Activated CD4-positive, CD25-positive, alpha-beta regulatory T cell treated with anti-CD3 and anti-CD28 coated beads, Interleukin-2, amount 50 U/mL, for 16 hours (primary cell): Measurements from ENCODE around the gene FCHO1.

Experiments
- DNase-seq: peaks from one replicate; pipeline ENCODE4 v3.0.0-alpha.2; 2020; ENCODE audit warnings: low read depth, low spot score

The FCHO1 gene

DNA sequence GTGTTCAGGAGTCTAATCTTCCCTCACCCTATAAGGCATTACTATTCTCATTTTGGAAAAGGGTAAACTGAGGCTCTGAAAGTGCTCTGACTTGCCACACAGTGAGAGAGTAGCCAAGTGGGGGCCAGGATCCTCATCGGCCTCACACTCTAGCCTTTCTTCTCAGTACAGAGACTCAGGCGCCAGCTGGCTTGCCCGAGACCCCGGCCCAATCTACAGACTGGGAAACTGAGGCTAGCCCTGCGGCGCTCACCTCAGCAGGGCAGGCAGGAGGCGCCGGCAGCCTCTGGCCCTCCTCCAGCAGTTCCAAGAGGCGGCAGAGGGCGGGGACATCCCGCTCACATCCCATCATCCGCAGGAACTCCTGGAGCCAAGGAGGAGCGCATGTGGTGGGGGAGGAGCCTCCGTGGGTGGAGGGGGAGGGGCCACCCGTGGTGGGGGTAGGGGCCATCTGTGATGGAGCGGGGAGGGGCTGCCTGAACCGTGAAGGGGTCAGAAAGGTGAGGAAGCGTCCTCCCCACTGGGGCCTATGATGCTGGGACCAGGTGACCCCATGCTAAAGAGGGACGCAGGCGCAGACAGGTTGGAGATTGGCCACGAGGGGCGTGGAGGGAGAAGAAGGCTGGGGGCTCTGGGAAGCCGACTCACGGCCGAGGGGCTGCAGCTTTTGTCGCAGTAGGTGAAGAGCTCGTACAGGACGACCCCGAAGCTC lies 78.7 kb downstream of the FCHO1 start:
- DNase-seq, result no peak

DNA sequence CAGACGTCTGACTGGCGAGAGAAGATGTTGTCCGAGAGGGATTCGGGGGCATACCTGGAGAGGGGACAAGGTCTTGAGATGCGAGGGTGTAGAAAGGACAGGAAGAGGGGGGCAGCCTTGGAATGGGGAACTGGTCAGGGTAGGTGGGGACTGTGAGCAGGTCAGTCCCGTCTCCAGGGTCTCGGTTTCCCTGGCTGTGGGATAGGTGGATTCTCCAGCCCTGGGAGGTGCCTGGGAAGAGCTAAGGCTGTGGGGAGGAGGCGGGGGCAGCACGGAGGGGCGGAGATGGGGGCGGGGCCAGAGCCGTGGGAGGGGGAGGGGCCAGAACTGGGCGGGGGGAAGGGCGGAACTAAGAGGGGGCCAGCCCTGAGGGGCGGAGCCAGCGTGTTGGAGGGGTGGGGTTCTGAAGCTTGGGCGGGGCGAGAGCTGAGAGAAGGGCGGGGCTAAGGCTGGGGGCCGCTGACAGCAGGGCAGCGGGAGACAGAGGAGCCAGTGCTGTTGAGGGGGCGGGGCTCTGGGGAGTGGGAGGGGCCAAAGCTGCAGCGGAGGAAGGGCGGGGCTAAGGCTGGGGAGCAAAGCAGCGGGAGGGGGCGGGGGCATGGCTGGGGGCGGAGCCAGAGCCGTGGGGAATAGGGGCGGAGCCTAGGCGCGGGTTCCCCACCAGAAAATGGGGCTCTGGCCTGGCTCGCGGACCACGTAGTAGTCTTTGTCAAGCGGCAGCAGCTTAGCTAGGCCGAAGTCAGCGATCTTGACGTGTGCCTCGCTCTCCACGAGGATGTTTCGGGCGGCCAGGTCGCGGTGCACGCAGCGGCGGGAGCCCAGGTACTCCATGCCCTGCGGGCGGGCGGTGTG lies 79.5 kb downstream of the FCHO1 start:
- DNase-seq, result no peak

DNA sequence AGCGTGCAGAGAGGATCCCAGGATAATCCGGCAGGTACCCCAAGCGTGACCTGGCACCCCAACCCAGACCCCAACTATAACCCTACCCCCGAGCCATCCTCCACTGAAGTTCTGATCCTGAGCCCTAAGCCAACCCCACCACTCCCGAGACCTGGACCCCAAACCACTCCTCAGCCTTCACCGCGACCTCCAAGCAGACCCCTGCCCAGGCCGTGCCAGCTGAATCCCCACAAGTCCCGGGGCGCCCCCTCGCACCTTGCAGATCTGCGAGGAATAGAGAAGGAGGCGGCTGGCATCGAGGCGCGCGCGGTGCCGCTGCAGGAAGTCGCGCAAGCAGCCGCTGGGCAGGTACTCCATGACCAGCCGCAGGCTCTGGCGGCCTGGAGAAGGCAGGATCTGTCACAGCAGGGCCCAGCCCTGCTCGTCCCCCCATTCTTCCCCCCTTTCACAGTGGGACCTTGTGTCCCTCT lies 80.2 kb downstream of the FCHO1 start:
- no peak for DNase-seq

DNA sequence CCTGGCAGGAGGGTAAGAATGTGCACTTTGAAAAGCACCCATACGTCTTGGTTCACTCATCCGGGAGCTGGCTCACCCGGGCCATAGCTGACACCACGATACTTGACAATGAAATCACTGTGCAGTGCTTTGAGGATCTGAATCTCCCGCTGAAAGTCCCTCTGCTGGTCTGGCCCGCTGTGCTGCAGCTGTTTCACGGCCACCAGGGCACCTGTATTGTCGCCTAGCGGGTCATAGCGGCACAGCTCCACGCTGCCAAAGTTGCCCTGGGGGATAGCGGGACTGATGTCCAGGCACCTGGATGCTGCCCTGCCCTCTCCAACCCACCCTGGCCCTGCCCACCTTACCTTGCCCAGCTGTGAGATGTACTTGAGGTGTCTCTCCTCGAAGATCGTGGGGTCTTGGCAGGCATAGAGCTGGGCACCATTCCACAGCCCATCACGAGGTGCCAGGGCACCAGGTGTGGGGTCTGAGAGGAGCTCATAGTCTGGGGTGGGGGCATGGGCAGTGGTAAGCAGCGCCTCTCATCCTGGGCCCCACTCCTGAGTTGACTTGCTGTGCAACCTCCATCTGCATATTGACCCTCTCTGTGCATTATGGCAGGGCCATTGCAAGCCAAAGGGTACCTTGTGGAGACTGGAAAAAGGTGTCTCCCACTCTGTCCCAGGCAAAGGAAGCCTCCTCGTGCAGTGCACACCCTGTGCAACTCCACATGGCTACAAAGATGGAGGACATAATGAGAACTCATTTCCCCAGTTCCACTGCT lies 81.3 kb downstream of the FCHO1 start:
- DNase-seq, result no peak

DNA sequence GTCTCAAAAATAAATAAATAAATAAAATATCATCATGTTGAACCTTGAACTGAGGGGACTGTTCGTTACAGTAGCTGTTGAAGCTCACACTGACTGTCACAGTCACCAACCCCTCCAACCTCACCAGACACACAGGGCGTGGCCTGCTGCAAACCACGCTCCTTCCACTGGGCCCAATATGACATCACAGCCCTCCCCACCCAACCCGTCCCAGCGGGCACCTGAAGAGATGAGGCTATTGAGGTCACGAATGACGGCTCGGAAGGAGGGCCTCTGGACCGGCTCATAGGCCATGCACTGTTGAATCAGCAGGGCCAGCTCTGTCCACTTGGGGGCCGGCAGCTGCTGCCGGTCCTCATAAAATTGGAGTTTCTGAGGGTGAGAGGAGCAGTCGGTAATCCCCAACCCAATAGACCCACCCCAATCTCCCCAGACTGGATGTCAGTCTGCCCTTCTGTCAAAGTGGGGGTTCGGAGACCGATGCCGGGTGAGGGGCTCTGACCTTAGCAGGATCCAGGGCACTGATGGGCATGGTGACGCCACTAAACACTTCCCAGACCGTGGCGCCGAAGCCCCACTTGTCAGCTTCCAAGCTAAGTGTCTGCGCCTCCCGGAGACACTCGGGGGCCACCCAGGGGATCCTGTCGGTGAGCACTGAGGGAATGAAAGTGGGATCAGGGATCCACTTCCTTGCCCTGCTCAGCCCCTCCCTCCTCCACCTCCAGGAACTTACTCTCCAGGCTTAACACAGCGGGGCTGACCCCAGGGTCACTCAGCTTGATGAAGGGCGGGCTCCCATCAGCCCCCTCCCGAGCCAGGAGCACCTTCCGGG lies 83.3 kb downstream of the FCHO1 start:
- no peak for DNase-seq

DNA sequence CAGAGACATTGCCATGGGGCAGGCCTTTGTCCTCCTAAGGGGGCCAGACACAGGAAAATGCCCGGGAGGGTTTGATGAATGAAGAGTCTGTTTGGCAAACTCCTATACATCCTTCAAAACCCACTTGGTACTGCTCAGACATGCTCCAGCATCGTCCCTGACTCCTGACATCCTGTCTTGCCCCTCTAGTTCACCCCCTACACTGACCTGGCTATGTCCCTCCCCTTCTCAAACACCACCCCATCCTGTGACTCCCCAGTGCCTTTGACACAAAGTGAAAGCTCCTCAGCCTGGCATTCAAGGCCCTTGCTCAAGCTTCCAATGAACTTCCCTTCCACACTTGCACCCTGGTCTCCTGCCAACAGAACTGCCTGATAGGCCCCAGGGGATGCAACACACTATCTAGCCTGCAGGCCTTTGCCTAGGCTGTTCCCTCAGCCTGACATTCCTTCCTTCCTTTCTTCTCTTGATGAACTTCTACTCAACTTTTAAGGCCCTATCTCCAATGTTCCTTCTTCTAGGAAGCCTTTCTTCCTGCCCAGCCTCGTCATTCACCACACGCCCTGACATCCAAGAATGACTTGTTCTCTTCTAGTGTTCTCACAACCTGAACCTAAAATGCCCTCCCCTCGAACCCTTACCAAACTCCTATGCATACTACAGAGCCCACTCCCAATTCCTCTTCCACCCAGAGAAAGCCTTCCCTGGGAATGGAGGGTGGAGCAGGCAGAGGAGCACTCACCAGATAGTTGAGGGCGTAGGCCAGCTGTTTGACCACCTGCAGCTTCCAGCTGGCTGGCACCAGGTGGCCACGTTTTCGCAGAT lies 84.1 kb downstream of the FCHO1 start:
- DNase-seq, result no peak

DNA sequence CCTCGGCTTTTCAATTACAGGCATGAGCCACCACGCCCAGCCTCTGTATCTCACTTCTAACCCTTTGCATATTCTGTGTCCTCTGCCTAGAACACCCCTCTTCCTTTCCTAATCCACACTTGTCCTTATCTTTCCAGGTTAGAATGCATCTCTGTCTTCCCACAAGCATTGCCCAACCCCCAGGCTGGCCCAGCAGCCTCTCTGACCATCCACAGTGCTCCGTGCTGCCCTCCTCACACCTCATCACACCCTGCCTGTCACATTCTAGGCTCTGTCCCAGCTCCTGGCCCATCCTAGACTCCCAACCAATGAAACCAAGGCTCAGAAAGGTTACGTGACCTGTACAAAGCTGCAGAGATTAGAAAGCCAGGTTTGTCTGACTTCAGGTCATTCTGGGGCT lies 85.3 kb downstream of the FCHO1 start:
- no peak for DNase-seq

DNA sequence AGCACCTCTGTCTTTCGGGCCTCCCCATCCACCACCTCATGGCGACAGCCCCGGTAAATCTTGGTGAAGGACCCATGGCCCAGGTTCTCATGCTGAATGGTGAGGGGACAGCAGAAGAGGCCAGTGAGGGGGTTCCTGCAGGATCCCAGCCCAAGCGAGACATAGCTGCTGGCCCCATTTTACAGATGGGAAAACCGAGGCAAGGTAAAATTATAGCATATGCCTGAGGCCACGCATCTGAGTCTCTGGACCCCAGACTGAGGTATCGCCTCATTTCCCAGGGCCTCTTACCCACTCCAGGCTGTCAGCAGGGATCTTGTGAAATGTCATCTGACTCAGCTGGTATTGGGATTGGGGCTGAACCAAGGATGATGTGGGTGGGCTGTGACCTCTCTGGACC lies 86.7 kb downstream of the FCHO1 start:
- no peak for DNase-seq
